SIG-M5 treated with dmso at 0.1 percent for 504 hours (cell line): Measurements from ENCODE around the gene CRHR2.
"Not testable (repeated sequence)": the region's sequence is repeated elsewhere in the genome, so short reads cannot be mapped to it uniquely, and the experiment has no call there.

Experiments
- DNase-seq: peaks from one replicate; lab custom pipeline; 2025; ENCODE audit not compliant: unreplicated experiment; lab: John Stamatoyannopoulos, UW

CRHR2 gene

GRCh38 chr7:30656006-30656957 lies 26.0 kb downstream of the CRHR2 start:
- DNase-seq, result no peak

- DNase-seq, result no peak
Observed at GRCh38 chr7:30655096-30655970, 26.9 kb downstream of the CRHR2 start.

- no peak for DNase-seq
Observed at GRCh38 chr7:30654296-30655090, 27.8 kb downstream of the CRHR2 start.

- no peak for DNase-seq
Observed at GRCh38 chr7:30652698-30653641, 29.3 kb downstream of the CRHR2 start.

- no peak for DNase-seq
Observed at GRCh38 chr7:30652132-30652531, 30.1 kb downstream of the CRHR2 start.

- DNase-seq, result no peak
Observed at GRCh38 chr7:30650421-30650808, 31.8 kb downstream of the CRHR2 start.

GRCh38 chr7:30649717-30650420 lies 32.4 kb downstream of the CRHR2 start:
- DNase-seq, result no peak

- no peak for DNase-seq
Observed at GRCh38 chr7:30648744-30649540, 33.3 kb downstream of the CRHR2 start.

GRCh38 chr7:30647589-30648364 lies 34.5 kb downstream of the CRHR2 start:
- no peak for DNase-seq

GRCh38 chr7:30646154-30646553 lies 36.1 kb downstream of the CRHR2 start:
- no peak for DNase-seq

- no peak for DNase-seq
Observed at GRCh38 chr7:30645661-30646060, 36.6 kb downstream of the CRHR2 start.

- DNase-seq, result no peak
Observed at GRCh38 chr7:30644286-30644955, 37.8 kb downstream of the CRHR2 start.

- no peak for DNase-seq
Observed at GRCh38 chr7:30642789-30643188, 39.5 kb downstream of the CRHR2 start.

- not testable (repeated sequence) for DNase-seq
Observed at GRCh38 chr7:30642322-30642721, 39.9 kb downstream of the CRHR2 start.

- DNase-seq, result no peak
Observed at GRCh38 chr7:30635798-30636197, 46.5 kb downstream of the CRHR2 start.

- DNase-seq, result no peak
Observed at GRCh38 chr7:30634634-30635201, 47.5 kb downstream of the CRHR2 start.

GRCh38 chr7:30634193-30634626 lies 48.0 kb downstream of the CRHR2 start:
- peak; percentile 4 for DNase-seq
